ENCODE results near the gene PTPN9.

DNA sequence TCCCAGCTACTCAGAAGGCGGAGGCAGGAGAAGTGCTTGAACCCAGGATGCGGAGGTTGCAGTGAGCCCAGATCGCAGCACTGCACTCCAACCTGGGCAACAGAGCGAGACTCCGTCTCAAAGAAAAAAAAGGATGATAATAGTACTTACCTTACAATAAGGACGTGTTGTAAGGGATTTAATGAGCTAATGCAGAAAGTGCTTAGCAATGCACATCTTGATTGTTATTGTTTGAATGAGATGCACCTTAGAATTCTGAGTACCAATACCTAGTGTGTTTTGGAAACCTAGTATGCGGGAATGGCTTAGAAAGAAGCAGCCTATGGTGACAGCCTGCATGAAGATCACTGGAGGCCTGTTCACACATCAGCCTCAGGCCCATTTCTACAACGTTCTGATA lies 26.9 kb upstream of the PTPN9 start:
- TF ChIP-seq, protein P1, sequence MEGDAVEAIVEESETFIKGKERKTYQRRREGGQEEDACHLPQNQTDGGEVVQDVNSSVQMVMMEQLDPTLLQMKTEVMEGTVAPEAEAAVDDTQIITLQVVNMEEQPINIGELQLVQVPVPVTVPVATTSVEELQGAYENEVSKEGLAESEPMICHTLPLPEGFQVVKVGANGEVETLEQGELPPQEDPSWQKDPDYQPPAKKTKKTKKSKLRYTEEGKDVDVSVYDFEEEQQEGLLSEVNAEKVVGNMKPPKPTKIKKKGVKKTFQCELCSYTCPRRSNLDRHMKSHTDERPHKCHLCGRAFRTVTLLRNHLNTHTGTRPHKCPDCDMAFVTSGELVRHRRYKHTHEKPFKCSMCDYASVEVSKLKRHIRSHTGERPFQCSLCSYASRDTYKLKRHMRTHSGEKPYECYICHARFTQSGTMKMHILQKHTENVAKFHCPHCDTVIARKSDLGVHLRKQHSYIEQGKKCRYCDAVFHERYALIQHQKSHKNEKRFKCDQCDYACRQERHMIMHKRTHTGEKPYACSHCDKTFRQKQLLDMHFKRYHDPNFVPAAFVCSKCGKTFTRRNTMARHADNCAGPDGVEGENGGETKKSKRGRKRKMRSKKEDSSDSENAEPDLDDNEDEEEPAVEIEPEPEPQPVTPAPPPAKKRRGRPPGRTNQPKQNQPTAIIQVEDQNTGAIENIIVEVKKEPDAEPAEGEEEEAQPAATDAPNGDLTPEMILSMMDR (IDR thresholded peaks at IDR 0.05): no peak
- TF ChIP-seq POLR2A (IDR thresholded peaks at IDR 0.05): no peak
- TF ChIP-seq POLR2AphosphoS5 (IDR thresholded peaks at IDR 0.05): no peak

Measured in suprapubic skin (tissue), 4 donors.